Measurements from ENCODE around the gene HLA-DRB1.
A peak's percentile ranks its signal among the peaks of the same experiment; 100 is the strongest.

The HLA-DRB1 gene

GRCh38 chr6:32589596-32590449 is at the start of gene HLA-DRB1:
HLA-DRB1 (minus strand) TSS chr6:32589848; CDS start chr6:32589742, 106 bp downstream.
- Histone ChIP-seq H3K79me2 (ENCODE audit: low read length) (peaks cover 44% of the 10 kb centered on the region), H3K9ac (ENCODE audit: low read length) (peak within 1 kb of the TSS; percentile 68), H3K4me1 (ENCODE audit: low read length) (peaks cover 5% of the 10 kb centered on the region; the same call in 1 of the 2 replicates), H3K4me3 (ENCODE audit: low read length) (peak within 1 kb of the TSS; percentile 74), H4K20me1 (ENCODE audit: insufficient read depth, low read length) (peaks cover 15% of the 10 kb centered on the region), H3K4me2 (ENCODE audit: low read length) (peak within 1 kb of the TSS; percentile 62), H3K9me3 (ENCODE audit: insufficient read depth, low read length) (no peaks in the 10 kb centered on the region), H3K36me3 (replicated peaks; ENCODE audit: low read depth, low read length) (peaks cover 3% of the 10 kb centered on the region), H3K27ac (ENCODE audit: low read length) (peak within 1 kb of the TSS; percentile 67), H2AFZ (ENCODE audit: low read depth, low read length) (no peak within 1 kb of the TSS), H3K27me3 (ENCODE audit: low read depth, low read length) (no peaks in the 10 kb centered on the region)
- TF ChIP-seq, protein P1, sequence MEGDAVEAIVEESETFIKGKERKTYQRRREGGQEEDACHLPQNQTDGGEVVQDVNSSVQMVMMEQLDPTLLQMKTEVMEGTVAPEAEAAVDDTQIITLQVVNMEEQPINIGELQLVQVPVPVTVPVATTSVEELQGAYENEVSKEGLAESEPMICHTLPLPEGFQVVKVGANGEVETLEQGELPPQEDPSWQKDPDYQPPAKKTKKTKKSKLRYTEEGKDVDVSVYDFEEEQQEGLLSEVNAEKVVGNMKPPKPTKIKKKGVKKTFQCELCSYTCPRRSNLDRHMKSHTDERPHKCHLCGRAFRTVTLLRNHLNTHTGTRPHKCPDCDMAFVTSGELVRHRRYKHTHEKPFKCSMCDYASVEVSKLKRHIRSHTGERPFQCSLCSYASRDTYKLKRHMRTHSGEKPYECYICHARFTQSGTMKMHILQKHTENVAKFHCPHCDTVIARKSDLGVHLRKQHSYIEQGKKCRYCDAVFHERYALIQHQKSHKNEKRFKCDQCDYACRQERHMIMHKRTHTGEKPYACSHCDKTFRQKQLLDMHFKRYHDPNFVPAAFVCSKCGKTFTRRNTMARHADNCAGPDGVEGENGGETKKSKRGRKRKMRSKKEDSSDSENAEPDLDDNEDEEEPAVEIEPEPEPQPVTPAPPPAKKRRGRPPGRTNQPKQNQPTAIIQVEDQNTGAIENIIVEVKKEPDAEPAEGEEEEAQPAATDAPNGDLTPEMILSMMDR (IDR thresholded peaks at IDR 0.05; ENCODE audit: low read depth, low read length): no peak
- TF ChIP-seq EZH2phosphoT487 (IDR thresholded peaks at IDR 0.05; ENCODE audit: low read depth): no peak

- TF ChIP-seq, protein P1 (IDR thresholded peaks at IDR 0.05; ENCODE audit: low read depth, low read length): no peak
- no peak for TF ChIP-seq EZH2phosphoT487 (IDR thresholded peaks at IDR 0.05; ENCODE audit: low read depth)
- Histone ChIP-seq H3K27ac (ENCODE audit: low read length) (no peak overlapping the region), H3K79me2 (ENCODE audit: low read length) (peaks cover 26% of the 10 kb centered on the region), H3K36me3 (replicated peaks; ENCODE audit: low read depth, low read length) (no peaks in the 10 kb centered on the region), H3K4me3 (ENCODE audit: low read length) (no peak overlapping the region), H3K4me1 (ENCODE audit: low read length) (peaks cover 20% of the 10 kb centered on the region), H3K9ac (ENCODE audit: low read length) (no peak overlapping the region), H4K20me1 (ENCODE audit: insufficient read depth, low read length) (0 out of 2 replicates have a peak, but pooled peaks cover 4% of the 10 kb centered on the region), H3K27me3 (ENCODE audit: low read depth, low read length) (no peaks in the 10 kb centered on the region), H2AFZ (ENCODE audit: low read depth, low read length) (no peak overlapping the region), H3K4me2 (ENCODE audit: low read length) (no peak overlapping the region), H3K9me3 (ENCODE audit: insufficient read depth, low read length) (no peaks in the 10 kb centered on the region)
Measured at GRCh38 chr6:32638532-32639219, 49.0 kb upstream of the HLA-DRB1 start.

- peak overlapping the region; percentile 49; the same call in 1 of the 2 replicates for H3K4me2 ChIP-seq (ENCODE audit: low read length)
Measured at GRCh38 chr6:32637883-32638282, 48.2 kb upstream of the HLA-DRB1 start.

More at GRCh38 chr6:32637883-32638282, 48.2 kb upstream of the HLA-DRB1 start:
- H3K4me1 ChIP-seq (ENCODE audit: low read length): peaks cover 28% of the 10 kb centered on the region
- peaks cover 26% of the 10 kb centered on the region for H3K79me2 ChIP-seq (ENCODE audit: low read length)
- H2AFZ ChIP-seq (ENCODE audit: low read depth, low read length): no peak overlapping the region
- H3K9me3 ChIP-seq (ENCODE audit: insufficient read depth, low read length): no peaks in the 10 kb centered on the region
- no peaks in the 10 kb centered on the region for H3K27me3 ChIP-seq (ENCODE audit: low read depth, low read length)
- peak overlapping the region; percentile 73 for H3K4me3 ChIP-seq (ENCODE audit: low read length)
- H3K36me3 ChIP-seq (replicated peaks; ENCODE audit: low read depth, low read length): no peaks in the 10 kb centered on the region
- H4K20me1 ChIP-seq (ENCODE audit: insufficient read depth, low read length): 0 out of 2 replicates have a peak, but pooled peaks cover 4% of the 10 kb centered on the region
- peak overlapping the region; percentile 67 for H3K27ac ChIP-seq (ENCODE audit: low read length)
- TF ChIP-seq, protein P1 (IDR thresholded peaks at IDR 0.05; ENCODE audit: low read depth, low read length): no peak
- TF ChIP-seq EZH2phosphoT487 (IDR thresholded peaks at IDR 0.05; ENCODE audit: low read depth): no peak
- H3K9ac ChIP-seq (ENCODE audit: low read length): peak overlapping the region; percentile 68

Data from OCI-LY3 (cell line).